A549 treated with Mapracorat at 1 μM for 4 hours (cell line): ENCODE results near the gene P2RX2. TPM values are rescaled to one million over a fixed set of nuclear protein-coding genes. Genes with fewer than 3 reads are reported as not detected.

Source experiments
- total RNA-seq: library from RNA; stranded (reverse); fragments of 200-300 nt; extraction: Qiagen RNA extraction; gene quantifications from 5 replicates; pipeline ENCODE4 v1.2.3, GENCODE V29; 2022

The P2RX2 gene
- total RNA-seq, result not detected in 5 replicates

GRCh38 chr12:132618683-132619043, at the start of gene P2RX2:
Gene P2RX2, plus strand, starts transcription at chr12:132618776. Its CDS starts 41 bp downstream, at chr12:132618817.

GRCh38 chr12:132610051-132610759, 8.4 kb upstream of the P2RX2 start, which contains the start of gene LRCOL1:
Gene LRCOL1, minus strand, starts transcription at chr12:132610582. Its CDS starts 4,331 bp downstream, at chr12:132606251.

Other genes with a start within 250 kb of the P2RX2 start
- gene FBRSL1, start 128.6 kb upstream of the P2RX2 start, total RNA-seq, result 70.8 to 104 TPM (median 90.5 TPM) in 5 replicates
- gene LRCOL1, start 8.2 kb upstream of the P2RX2 start, total RNA-seq, result not detected in 5 replicates
- gene POLE, start 68.6 kb downstream of the P2RX2 start, total RNA-seq, result 44.7 to 53.5 TPM (median 51.4 TPM) in 5 replicates
- gene PXMP2, start 68.8 kb downstream of the P2RX2 start, total RNA-seq, result 20.6 to 33.5 TPM (median 31.9 TPM) in 5 replicates
- gene PGAM5, start 92.1 kb downstream of the P2RX2 start, total RNA-seq, result 40.9 to 57.4 TPM (median 56.6 TPM) in 5 replicates
- 67.9 to 82.6 TPM (median 78.2 TPM) in 5 replicates for gene ANKLE2, start 143.1 kb downstream of the P2RX2 start, total RNA-seq
- gene GOLGA3, start 210.1 kb downstream of the P2RX2 start, total RNA-seq, result 18.3 to 22.4 TPM (median 21.2 TPM) in 5 replicates